ENCODE measurements around the gene ELAVL3.
A peak's percentile ranks its signal among the peaks of the same experiment; 100 is the strongest.

The ELAVL3 gene

GRCh38 chr19:11499890-11500420 is 19.1 kb upstream of the ELAVL3 start:
- ChIA-PET POLR2A (no interaction called here), CTCF (interaction anchor here (2.1 to 4.1 kb wide), 2 partner anchors 17 to 61 kb away, joined by 6 to 16 read pairs; no protein-coding TSS in a partner anchor)
- TF ChIP-seq CTCF (IDR thresholded peaks at IDR 0.05; ENCODE audit: control extremely low read depth, extremely low read depth, low read depth, missing control alignments): no peak
- DNase-seq (ENCODE audit: extremely low spot score): no peak

GRCh38 chr19:11499220-11499726 is 18.4 kb upstream of the ELAVL3 start:
- CTCF ChIA-PET: interaction anchor here (2.1 to 4.1 kb wide), 2 partner anchors 17 to 61 kb away, joined by 6 to 16 read pairs; no protein-coding TSS in a partner anchor

GRCh38 chr19:11496391-11497163 is 15.7 kb upstream of the ELAVL3 start:
- CTCF ChIA-PET: interaction anchor here (0.9 to 2.2 kb wide), 8 partner anchors 8 to 203 kb away, joined by 3 to 8 read pairs (median 4); no protein-coding TSS in a partner anchor
- POLR2A ChIA-PET: no interaction called here
- peak; percentile 48 for TF ChIP-seq CTCF (IDR thresholded peaks at IDR 0.05; ENCODE audit: control extremely low read depth, extremely low read depth, low read depth, missing control alignments)
- DNase-seq (ENCODE audit: extremely low spot score): peak; percentile 77

More at GRCh38 chr19:11499220-11499726, 18.4 kb upstream of the ELAVL3 start:
- DNase-seq (ENCODE audit: extremely low spot score): no peak
- POLR2A ChIA-PET: no interaction called here
- TF ChIP-seq CTCF (IDR thresholded peaks at IDR 0.05; ENCODE audit: control extremely low read depth, extremely low read depth, low read depth, missing control alignments): no peak

GRCh38 chr19:11495885-11496284 is 15.0 kb upstream of the ELAVL3 start:
- TF ChIP-seq CTCF (IDR thresholded peaks at IDR 0.05; ENCODE audit: control extremely low read depth, extremely low read depth, low read depth, missing control alignments): no peak
- DNase-seq (ENCODE audit: extremely low spot score): no peak
- CTCF ChIA-PET: interaction anchor here (0.9 to 2.2 kb wide), 6 partner anchors 11 to 202 kb away, joined by 3 to 8 read pairs (median 4); no protein-coding TSS in a partner anchor
- POLR2A ChIA-PET: no interaction called here

- no peak for DNase-seq (ENCODE audit: extremely low spot score)
- TF ChIP-seq CTCF (IDR thresholded peaks at IDR 0.05; ENCODE audit: control extremely low read depth, extremely low read depth, low read depth, missing control alignments): no peak
- CTCF ChIA-PET: interaction anchor here (1.0 to 2.2 kb wide), 5 partner anchors 10 to 118 kb away, joined by 4 to 8 read pairs (median 5); no protein-coding TSS in a partner anchor
- POLR2A ChIA-PET: interaction anchor here (1.0 kb wide), 1 partner anchor 91 kb away, joined by 3 read pairs; no protein-coding TSS in a partner anchor
Observed at GRCh38 chr19:11495481-11495880, 14.6 kb upstream of the ELAVL3 start.

GRCh38 chr19:11494634-11495285 is 13.9 kb upstream of the ELAVL3 start:
- DNase-seq (ENCODE audit: extremely low spot score): no peak
- POLR2A ChIA-PET: interaction anchor here (1.0 kb wide), 1 partner anchor 92 kb away, joined by 3 read pairs; no protein-coding TSS in a partner anchor
- no peak for TF ChIP-seq CTCF (IDR thresholded peaks at IDR 0.05; ENCODE audit: control extremely low read depth, extremely low read depth, low read depth, missing control alignments)
- CTCF ChIA-PET: interaction anchor here (0.9 to 4.9 kb wide), 7 partner anchors 10 to 97 kb away, joined by 3 to 24 read pairs (median 5); no protein-coding TSS in a partner anchor

All from GM10248 (cell line).